ENCODE data around the gene IQCK.

GRCh38 chr16:19878757-19879156 lies 160.7 kb downstream of the IQCK start:
- no peak for TF ChIP-seq POLR2AphosphoS5 (IDR thresholded peaks at IDR 0.05; ENCODE audit: low read depth, low read length)
- TF ChIP-seq CTCF (IDR thresholded peaks at IDR 0.05): no peak

Measured in Panc1 (cell line).